ENCODE results near the gene STX17.

DNA sequence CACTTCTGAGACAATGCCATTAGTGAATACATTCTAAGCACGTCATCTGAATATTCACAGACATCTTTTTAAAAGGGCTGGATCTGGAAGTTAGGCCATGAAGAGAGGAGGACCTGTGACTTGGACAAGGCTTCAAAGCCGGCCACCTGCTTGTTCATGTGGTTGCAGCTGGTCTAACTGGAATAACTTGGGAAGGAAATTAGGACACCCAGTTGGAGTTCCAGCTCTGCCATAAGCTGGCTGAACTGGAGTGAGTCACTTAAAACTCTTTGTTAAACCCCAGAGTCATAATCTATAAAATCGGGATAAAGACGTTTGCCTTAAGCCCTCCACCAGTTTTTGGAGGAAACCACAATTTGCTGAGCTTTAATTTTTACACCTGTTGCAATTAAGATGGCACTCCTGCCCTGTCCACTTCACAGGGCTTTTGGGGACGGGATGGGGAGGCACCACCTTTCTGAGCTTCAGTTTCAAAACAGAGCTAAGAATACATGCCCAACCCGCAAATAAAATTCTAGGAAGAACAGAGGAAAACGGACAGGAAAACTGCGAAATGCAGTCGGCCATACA is 536 bp upstream of the STX17 start:
- TF ChIP-seq, protein P1, sequence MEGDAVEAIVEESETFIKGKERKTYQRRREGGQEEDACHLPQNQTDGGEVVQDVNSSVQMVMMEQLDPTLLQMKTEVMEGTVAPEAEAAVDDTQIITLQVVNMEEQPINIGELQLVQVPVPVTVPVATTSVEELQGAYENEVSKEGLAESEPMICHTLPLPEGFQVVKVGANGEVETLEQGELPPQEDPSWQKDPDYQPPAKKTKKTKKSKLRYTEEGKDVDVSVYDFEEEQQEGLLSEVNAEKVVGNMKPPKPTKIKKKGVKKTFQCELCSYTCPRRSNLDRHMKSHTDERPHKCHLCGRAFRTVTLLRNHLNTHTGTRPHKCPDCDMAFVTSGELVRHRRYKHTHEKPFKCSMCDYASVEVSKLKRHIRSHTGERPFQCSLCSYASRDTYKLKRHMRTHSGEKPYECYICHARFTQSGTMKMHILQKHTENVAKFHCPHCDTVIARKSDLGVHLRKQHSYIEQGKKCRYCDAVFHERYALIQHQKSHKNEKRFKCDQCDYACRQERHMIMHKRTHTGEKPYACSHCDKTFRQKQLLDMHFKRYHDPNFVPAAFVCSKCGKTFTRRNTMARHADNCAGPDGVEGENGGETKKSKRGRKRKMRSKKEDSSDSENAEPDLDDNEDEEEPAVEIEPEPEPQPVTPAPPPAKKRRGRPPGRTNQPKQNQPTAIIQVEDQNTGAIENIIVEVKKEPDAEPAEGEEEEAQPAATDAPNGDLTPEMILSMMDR (IDR thresholded peaks at IDR 0.05): no peak
- TF ChIP-seq POLR2AphosphoS5 (IDR thresholded peaks at IDR 0.05): no peak

All from gastroesophageal sphincter (tissue), 3 donors.